NCI-H748 treated with DMSO at 0.1 percent for 48 hours (cell line): ENCODE results near the gene C1QL4.
"Not testable (repeated sequence)": the region's sequence is repeated elsewhere in the genome, so short reads cannot be mapped to it uniquely, and the experiment has no call there.

Experiments used
- DNase-seq: peaks from one replicate; lab custom pipeline; 2025; lab: John Stamatoyannopoulos, UW

Gene C1QL4

DNA sequence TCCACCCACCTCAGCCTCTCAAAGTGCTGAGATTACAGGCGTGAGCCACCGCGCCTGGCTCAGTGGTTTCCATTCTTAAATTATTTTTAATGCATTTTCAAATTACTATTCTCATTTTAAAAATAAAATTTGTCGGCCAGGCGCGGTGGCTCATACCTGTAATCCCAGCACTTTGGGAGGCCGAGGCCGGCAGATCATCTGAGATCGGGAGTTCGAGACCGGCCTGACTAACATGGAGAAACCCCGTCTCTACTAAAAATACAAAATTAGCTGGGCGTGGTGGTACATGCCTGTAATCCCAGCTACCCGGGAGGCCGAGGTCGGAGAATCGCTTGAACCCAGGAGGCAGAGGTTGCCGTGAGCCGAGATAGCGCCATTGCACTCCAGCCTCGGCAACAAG, 3.2 kb downstream of the C1QL4 start:
- not testable (repeated sequence) for DNase-seq

GRCh38 chr12:49332891-49333371, 4.1 kb downstream of the C1QL4 start:
- DNase-seq = peak; percentile 27

- DNase-seq = no peak
Measured at GRCh38 chr12:49332441-49332861, 4.5 kb downstream of the C1QL4 start.

DNA sequence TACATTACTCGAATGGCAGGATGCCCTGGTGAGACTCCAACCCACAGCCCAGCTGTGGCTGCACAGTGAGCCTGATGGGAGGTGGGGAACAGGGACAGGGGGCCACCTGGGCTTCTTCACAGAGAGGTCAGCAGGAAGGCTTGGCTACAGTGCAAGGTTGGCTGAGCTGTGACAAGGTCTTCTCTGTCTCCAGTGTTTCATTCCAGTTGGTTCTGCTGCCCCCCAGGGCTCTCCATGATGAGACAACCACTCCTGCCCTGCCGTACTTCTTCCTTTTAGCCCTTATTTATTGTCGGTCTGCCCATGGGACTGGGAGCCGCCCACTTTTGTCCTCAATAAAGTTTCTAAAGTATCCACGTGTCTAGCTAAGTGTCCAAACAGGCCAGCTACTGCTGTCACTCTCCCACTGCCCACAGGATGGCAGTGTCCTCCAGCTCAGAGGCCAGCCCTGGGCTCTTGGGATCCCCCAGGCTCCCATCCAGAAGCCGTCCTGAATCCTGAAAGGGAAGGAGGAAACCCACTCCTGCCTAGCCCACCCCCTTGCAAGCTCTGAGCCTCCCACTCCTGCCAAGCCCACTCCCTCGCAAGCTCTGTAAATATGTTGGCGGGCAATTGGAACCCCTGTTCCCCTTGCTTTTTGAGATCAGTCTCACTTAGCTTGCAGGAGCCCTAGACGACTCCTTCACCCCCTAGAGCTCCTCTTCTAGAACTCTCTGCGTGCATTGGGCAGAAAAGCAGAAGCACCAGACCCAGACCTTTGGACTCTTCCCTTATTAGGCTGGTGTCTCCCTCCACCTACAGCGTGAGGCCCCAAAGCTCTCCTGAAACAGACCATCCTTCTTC, 5.4 kb downstream of the C1QL4 start:
- peak; percentile 38 for DNase-seq

- DNase-seq = no peak
Measured at GRCh38 chr12:49330631-49331379, 6.2 kb downstream of the C1QL4 start.

DNA sequence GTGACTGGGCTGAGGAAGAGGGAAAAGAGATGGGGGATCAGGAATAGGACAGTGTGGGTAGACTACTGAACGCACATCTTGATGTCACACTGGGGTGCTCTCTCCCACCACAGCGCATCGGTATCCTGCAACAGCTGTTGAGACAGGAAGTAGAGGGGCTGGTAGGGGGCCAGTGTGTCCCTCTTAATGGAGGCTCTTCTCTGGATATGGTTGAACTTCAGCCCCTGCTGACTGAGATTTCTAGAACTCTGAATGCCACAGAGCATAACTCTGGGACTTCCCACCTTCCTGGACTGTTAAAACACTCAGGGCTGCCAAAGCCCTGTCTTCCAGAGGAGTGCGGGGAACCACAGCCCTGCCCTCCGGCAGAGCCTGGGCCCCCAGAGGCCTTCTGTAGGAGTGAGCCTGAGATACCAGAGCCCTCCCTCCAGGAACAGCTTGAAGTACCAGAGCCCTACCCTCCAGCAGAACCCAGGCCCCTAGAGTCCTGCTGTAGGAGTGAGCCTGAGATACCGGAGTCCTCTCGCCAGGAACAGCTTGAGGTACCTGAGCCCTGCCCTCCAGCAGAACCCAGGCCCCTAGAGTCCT, 6.9 kb downstream of the C1QL4 start:
- DNase-seq = no peak

GRCh38 chr12:49328816-49329215, 8.2 kb downstream of the C1QL4 start:
- DNase-seq = no peak

DNA sequence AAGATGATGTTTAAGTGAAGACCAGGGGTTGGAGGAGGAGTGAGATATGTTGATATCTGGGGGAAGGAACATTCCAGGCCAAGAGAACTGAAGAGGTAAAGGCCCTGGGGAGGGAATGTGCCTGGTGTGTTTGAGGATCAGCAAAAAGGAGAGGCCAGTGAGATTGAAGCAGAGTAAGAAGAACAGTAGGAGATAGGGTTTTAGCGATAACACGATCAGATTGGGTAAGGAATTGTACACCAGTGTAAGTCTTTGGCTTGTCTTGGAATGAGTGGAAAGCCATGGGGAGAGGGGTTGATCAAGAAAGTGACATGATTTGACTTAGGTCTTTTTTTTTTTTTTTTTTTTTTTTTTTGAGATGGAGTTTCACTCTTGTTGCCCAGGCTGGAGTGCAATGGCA, 9.1 kb downstream of the C1QL4 start:
- DNase-seq = no peak

DNA sequence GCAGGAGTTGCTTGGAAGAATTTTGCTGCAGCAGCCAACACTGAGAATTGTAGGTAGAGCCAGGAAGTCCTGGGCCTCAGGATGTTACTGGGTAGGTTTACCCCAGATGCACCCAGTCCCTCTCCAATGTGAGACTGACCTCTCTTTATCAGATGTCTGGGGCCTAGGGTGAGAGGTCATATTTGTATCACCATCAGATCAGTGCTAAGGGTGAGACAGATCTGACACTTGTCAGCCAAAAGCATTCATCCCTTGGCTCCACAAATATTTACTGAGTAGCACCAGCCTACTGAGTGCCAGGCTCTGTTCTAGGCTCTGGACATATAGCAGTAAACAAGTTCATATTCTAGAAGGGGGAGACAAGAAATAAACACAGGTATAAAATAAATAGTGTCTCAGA, 9.6 kb downstream of the C1QL4 start:
- no peak for DNase-seq

- DNase-seq = no peak
Measured at GRCh38 chr12:49325606-49326005, 11.4 kb downstream of the C1QL4 start.

DNA sequence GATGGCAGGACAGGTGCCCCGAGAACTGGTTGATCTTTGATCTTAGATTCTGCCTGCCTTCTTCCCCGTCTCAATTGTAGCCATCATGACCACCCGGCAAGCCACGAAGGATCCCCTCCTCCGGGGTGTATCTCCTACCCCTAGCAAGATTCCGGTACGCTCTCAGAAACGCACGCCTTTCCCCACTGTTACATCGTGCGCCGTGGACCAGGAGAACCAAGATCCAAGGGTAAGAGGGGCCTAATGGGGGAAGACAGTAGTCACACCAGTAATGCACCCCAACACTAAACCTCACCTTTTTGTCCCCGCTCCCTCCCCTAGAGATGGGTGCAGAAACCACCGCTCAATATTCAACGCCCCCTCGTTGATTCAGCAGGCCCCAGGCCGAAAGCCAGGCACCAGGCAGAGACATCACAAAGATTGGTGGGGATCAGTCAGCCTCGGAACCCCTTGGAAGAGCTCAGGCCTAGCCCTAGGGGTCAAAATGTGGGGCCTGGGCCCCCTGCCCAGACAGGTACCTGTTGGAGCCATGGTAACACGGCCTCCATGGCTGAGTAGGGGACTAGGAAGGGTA, 13.4 kb downstream of the C1QL4 start:
- DNase-seq = no peak

- peak; percentile 95 for DNase-seq
Measured at GRCh38 chr12:49322708-49323523, 14.1 kb downstream of the C1QL4 start, which contains the start of gene TROAP. Gene TROAP (plus strand): TSS chr12:49323255. CDS start chr12:49323609, 354 bp downstream.

- DNase-seq = no peak
Measured at GRCh38 chr12:49322367-49322707, 14.7 kb downstream of the C1QL4 start.

DNA sequence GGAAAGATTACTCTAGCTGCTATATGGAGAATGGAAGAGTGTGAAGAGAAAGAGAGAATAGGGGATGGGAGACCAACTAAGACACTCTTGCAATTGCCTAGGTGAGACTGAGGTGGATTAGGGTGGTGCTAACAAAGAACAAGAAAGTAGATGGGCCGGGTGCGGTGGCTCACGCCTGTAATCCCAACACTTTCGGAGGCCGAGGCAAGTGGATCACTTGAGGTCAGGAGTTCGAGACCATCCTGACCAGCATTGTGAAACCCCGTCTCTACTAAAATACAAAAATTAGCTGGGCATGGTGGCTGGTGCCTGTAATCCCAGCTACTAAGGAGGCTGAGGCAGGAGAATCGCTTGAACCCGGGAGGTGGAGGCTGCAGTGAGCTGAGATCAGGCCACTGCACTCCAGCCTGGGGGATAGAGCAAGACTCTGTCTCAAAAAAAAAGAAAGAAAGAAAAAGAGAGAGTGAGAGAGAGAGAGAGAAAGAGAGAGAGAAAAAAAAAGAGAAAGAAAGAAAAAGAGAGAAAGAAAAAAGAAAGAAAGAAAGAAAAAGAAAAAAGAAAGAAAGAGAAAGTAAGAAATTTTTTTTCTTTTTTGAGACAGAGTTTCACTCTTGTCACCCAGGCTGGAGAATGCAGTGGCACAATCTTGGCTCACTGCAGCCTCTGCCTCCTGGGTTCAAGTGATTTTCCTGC, 16.4 kb downstream of the C1QL4 start:
- DNase-seq = not testable (repeated sequence)

DNA sequence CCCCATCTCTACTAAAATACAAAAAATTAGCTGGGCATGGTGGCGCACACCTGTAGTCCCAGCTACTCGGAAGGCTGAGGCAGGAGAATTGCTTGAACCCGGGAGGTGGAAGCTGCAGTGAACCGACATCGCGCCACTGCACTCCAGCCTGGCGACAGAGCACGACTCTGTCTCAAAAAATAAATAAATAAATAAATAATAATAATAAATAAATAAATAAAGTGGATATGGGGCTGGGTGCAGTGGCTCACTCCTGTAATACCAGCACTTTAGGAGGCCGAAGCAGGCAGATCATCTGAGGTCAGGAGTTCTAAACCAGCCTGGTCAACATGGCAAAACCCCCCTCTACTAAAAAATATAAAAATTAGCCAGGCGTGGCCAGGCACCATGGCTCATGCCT, 19.9 kb downstream of the C1QL4 start:
- not testable (repeated sequence) for DNase-seq

GRCh38 chr12:49314811-49315210, 22.2 kb downstream of the C1QL4 start:
- DNase-seq = no peak

DNA sequence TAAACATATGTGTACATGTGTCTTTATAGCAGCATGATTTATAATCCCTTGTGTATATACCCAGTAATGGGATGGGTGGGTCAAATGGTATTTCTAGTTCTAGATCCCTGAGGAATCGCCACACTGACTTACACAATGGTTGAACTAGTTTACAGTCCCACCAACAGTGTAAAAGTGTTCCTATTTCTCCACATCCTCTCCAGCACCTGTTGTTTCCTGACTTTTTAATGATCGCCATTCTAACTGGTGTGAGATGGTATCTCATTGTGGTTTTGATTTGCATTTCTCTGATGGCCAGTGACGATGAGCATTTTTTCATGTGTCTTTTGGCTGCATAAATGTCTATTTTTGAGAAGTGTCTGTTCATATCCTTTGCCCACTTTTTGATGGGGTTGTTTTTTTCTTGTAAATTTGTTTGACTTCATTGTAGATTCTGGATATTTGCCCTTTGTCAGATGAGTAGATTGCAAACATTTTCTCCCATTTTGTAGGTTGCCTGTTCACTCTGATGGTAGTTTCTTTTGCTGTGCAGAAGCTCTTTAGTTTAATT, 26.5 kb downstream of the C1QL4 start:
- not testable (repeated sequence) for DNase-seq

DNA sequence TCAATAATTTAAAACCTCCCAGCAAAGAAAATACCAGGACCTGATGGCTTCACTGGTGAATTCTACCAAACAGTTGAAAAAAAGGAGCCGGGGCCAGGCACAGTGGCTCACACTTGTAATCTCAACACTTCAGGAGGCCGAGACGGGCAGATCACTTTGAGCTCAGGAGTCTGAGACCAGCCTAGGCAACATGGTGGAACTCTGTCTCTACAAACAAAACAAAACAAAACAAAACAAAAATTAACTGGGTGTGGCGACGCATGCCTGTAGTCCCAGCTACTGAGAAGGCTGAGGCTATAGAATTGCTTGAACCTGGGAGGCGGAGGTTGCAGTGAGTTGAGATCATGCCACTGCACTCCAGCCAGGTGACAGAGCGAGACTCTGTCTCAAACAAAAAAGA, 27.6 kb downstream of the C1QL4 start:
- DNase-seq = no peak

DNA sequence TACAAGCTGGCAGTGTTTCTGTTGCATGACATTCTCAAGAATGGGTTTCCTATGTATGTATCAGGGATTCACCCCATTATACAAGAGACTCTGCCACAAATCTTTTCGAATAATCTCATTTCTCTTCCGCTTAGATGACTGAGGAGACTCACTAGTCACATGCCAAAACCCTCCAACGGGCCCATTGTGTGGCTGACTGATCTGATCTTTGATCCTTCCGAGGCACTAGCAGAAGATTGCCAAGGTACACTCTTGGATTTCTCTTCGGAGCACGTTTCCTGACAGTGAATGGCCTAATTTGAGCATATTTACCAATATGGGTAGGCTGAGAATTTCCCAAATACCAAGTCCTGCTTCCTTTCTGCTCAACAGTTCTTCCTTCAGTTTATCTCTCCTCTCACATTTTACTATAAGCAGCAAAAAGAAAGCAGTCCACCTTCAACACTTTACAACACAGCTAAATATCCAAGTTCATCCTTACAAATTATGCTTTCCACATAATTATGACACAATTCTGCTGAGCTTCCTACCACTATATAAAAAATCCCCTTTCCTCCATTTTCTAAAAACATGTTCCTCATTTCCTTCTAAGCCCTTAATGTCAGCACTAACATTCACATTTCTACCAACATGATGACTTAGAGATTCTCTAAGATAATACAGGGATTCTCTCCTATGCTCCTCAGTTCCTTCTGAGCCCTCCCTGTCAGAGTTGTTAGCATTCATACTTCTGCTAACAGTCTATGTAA, 31.1 kb downstream of the C1QL4 start:
- no peak for DNase-seq

- no peak for DNase-seq
Measured at GRCh38 chr12:49304161-49304560, 32.8 kb downstream of the C1QL4 start.
